ENCODE measurements around the gene HDAC4.

HDAC4 gene

DNA sequence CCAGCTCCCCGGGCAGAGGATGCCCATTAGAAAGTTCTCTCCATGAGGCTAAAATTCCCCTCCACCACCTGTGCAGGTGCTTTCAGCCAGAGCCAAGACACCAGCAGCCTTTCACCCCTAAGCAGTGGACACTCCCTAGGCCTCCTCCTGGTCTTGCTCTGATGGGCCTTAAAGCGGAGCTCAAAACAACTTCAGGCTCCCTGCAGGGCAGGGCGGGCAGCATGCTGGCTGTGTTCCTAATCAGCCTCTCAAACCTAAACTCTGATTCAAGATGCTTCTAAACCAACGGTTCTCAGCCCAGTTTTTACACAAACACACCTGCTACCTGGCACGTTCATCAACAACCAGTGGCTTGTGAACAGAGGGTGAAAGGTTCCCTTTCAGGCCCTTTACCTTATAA, 298.6 kb downstream of the HDAC4 start:
- TF ChIP-seq, protein P1, sequence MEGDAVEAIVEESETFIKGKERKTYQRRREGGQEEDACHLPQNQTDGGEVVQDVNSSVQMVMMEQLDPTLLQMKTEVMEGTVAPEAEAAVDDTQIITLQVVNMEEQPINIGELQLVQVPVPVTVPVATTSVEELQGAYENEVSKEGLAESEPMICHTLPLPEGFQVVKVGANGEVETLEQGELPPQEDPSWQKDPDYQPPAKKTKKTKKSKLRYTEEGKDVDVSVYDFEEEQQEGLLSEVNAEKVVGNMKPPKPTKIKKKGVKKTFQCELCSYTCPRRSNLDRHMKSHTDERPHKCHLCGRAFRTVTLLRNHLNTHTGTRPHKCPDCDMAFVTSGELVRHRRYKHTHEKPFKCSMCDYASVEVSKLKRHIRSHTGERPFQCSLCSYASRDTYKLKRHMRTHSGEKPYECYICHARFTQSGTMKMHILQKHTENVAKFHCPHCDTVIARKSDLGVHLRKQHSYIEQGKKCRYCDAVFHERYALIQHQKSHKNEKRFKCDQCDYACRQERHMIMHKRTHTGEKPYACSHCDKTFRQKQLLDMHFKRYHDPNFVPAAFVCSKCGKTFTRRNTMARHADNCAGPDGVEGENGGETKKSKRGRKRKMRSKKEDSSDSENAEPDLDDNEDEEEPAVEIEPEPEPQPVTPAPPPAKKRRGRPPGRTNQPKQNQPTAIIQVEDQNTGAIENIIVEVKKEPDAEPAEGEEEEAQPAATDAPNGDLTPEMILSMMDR (IDR thresholded peaks at IDR 0.05): no peak
- H3K4me3 ChIP-seq: no peak overlapping the region
- no peak overlapping the region for H3K27ac ChIP-seq
- DNase-seq (ENCODE audit: low spot score): no peak

DNA sequence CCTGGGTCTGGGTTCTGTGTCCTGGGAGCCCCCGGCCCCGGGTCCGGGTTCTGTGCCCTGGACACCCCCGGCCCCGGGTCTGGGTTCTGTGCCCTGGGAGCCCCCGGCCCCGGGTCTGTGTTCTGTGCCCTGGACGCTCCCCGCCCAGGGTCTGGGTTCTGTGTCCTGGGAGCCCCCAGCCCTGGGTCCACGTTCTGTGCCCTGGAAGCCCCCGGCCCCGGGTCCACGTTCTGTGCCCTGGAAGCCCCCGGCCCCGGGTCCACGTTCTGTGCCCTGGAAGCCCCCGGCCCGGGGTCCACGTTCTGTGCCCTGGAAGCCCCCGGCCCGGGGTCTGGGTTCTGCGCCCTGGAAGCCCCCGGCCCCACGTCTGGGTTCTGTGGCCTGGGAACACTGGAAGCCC, 299.0 kb downstream of the HDAC4 start:
- TF ChIP-seq, protein P1 (IDR thresholded peaks at IDR 0.05): no peak
- no peak for DNase-seq (ENCODE audit: low spot score)
- H3K27ac ChIP-seq: no peak overlapping the region

DNA sequence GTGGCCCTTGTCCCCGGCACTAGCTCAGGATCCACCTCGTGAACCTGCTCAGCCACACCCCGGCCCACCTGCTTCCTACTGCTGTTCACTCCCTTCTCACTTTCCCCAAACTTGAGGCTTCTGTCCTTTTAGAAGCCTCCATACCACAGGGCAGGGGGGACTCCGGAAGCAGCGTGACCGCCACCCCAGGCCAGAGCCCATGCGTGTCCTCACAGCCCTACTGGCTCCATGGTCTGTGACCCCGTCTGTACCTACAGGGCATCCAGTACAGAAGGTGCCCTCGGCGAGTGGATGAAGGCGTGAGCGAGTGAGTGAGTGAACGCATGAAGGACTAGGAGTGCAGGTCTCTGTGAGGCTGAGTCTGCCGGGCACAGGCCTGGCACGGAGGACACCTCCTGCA, 299.7 kb downstream of the HDAC4 start:
- Histone ChIP-seq H3K4me3 (no peak overlapping the region), H3K27ac (no peak overlapping the region)
- no peak for DNase-seq (ENCODE audit: low spot score)
- TF ChIP-seq, protein P1 (IDR thresholded peaks at IDR 0.05): no peak

More for the DNA sequence above, 299.0 kb downstream of the HDAC4 start:
- no peak overlapping the region for H3K4me3 ChIP-seq

DNA sequence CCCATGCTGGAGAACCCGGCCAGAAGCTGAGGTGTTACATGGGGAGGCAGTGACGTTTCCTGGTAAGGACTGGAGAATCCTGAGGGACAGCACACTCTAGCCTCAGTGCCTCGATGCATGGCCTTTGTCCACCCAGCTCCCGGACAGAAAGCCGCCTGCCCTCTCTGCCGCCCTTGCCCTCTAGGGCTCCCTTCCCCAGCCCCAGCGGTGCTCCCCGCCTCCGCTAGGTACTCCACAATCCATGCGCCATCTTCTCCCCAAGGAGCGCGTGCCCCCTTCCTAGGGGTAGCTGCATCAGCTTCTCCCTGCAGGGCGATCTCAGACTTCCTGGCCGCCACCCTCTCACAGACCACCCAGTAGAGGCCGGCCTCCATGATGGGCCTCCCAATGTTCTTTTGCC, 301.3 kb downstream of the HDAC4 start:
- Histone ChIP-seq H3K4me3 (no peak overlapping the region), H3K27ac (no peak overlapping the region)
- TF ChIP-seq, protein P1 (IDR thresholded peaks at IDR 0.05): no peak
- DNase-seq (ENCODE audit: low spot score): no peak

DNA sequence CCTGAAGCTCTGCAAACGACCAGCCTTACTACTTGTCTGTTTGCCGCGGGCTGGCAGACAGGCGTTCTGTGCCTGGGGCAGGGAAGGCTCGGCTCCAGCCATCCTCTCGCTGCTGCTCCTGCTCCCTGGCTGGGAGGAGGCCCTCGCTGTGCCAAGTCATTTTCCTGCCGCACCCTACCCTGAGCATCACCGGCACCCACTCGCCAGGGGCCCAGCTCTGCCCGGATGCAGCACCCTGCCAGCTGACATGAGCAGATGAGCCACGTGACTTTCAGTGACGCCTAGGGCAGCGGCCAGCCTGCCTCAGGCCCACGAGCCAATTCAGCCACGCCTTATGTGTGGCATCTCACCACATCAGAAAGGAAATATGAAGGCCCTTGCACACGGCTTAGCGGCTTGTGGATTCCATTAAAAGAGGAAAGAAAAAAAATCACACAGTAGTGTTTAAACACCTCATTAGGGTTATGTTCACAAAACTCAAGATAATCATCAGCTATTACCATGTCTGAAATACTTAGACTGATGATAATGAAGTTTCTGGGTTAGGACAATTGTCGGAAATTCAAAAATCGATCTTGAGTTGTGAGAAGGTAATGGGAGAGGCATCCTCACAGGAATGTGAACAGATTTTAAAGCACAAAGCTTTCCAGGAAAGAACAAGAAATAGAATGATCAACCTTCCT, 302.4 kb downstream of the HDAC4 start:
- Histone ChIP-seq H3K4me3 (no peak overlapping the region), H3K27ac (no peak overlapping the region)
- TF ChIP-seq, protein P1 (IDR thresholded peaks at IDR 0.05): no peak
- DNase-seq (ENCODE audit: low spot score): no peak

DNA sequence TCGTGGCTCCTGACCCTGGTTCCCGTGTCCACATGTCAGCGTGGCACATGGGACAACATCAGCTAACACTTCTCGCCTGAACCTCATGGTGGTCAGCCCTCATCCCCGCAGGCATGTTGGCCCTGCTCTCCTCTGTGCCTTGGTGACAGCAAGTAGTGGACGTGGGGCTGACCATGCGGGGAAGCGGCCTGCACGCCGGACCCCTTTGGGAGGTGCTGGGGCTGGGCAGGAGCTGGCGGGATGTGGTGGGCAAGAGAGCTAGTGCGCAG, 303.5 kb downstream of the HDAC4 start:
- DNase-seq (ENCODE audit: low spot score): no peak
- Histone ChIP-seq H3K27ac (no peak overlapping the region), H3K4me3 (no peak overlapping the region)
- TF ChIP-seq, protein P1 (IDR thresholded peaks at IDR 0.05): no peak

DNA sequence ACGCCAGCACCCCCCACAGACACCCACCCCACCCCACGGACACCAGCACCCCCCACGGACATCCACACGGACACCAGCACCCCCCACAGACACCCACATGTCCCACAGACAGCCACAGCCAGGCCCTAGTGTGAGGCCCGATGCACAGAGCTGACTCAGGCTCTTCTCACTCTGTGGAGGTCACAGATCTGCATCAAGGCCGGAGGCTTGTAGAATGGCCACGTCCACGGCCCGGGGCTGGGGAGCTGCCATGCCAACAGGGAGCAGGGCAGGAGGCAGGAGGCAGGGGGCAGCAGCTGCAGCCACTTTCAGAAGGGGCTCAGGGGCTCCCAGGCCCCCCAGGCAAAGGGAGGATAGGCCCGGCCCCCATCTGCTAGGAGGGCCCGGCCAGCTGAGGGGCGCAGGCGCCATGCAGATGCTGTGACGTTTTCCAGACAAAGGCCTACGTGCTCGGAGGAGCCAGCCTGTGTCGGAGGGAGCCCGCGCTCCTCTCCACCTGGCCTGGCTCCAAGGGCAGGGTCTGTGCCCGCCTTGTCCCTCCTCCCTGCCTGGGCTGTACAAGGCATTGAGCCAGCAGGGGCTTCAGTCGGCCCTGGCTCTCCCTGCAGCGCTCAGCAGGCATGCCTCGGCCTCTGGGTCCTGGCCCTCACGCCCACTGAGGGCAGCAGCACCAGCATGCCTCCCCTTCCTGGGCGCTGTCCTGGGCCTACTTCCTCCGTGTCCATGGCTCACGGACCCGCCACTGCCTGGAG, 304.0 kb downstream of the HDAC4 start:
- TF ChIP-seq, protein P1 (IDR thresholded peaks at IDR 0.05): no peak
- no peak for DNase-seq (ENCODE audit: low spot score)
- Histone ChIP-seq H3K4me3 (no peak overlapping the region), H3K27ac (no peak overlapping the region)

All from coronary artery (tissue), 2 donors.